Measurements from ENCODE around the gene DNAJC1. TPM values are rescaled to one million over a fixed set of nuclear protein-coding genes. Genes with fewer than 3 reads are reported as not detected.

DNAJC1 gene
- total and polyA plus RNA-seq, 10 of the 15 experiments (the other 5 are each of a cell fraction or from before 2014, with no cell fraction given), result 2.5 to 39.3 (median 20.4) TPM

GRCh38 chr10:21950566-21950965 is 53.0 kb downstream of the DNAJC1 start:
- FAIRE-seq (no peak), ATAC-seq (no peak), DNase-seq (ENCODE audit: low read depth, low spot score) (no peak)
- H3K4me1 ChIP-seq (ENCODE audit: control insufficient read depth, insufficient read depth, low read length), result peaks cover 12% of the 10 kb centered on the region
- no peak overlapping the region for H2AFZ ChIP-seq (ENCODE audit: control insufficient read depth, low read depth, low read length)
- ChIA-PET CTCF (interaction anchor here (4.4 kb wide), 1 partner anchor 455 kb away, joined by 20 read pairs; no protein-coding TSS in a partner anchor), RAD21 (ENCODE audit: unreplicated experiment) (no interaction called here), POLR2A (no interaction called here), SMC1A (ENCODE audit: uncharacterized antibody, unreplicated experiment) (interaction anchor here (0.9 to 2.2 kb wide), 3 partner anchors 18 to 432 kb away, joined by 3 to 5 read pairs (median 4); no protein-coding TSS in a partner anchor)
- H3K4me2 ChIP-seq (ENCODE audit: control insufficient read depth, insufficient read depth), result no peak overlapping the region
- no peaks in the 10 kb centered on the region for H3K36me3 ChIP-seq (ENCODE audit: control insufficient read depth in 2 of 2, insufficient read depth in 2 of 2, low read length in 1 of 2)
- no peaks in the 10 kb centered on the region for H3K27me3 ChIP-seq (replicated peaks in 1 of 2; ENCODE audit: control insufficient read depth in 2 of 2, insufficient read depth in 2 of 2, low read length in 1 of 2)
- no peaks in the 10 kb centered on the region; the same call in 1 of the 2 replicates for H3K79me2 ChIP-seq (ENCODE audit: control insufficient read depth, insufficient read depth, low read length)
- no peak overlapping the region for H3K4me3 ChIP-seq
- H3K9me3 ChIP-seq (replicated peaks; ENCODE audit: control insufficient read depth, insufficient read depth, low read length), result no peaks in the 10 kb centered on the region
- in situ Hi-C loops (cut with MboI) (loop anchor here (25.0 kb wide), 1 partner anchor 863 kb away; no protein-coding TSS in a partner anchor), intact Hi-C loops (cut with micrococcal nuclease; ENCODE audit: unreplicated experiment) (loop anchor here (5.0 kb wide), 4 partner anchors 213 to 873 kb away; no protein-coding TSS in a partner anchor)
- no TSS peak for BruUV-seq (replicated peaks)
- WGBS (ENCODE audit: insufficient coverage, insufficient replicate concordance, low lambda C conversion rate, missing lambda C conversion rate), result 96% methylated on average over 2 of the region's 2 CpGs
- no peak overlapping the region for H3K9ac ChIP-seq (ENCODE audit: control insufficient read depth, insufficient read depth, low read length)
- H3K27ac ChIP-seq (ENCODE audit: control insufficient read depth, insufficient read depth), result no peak overlapping the region
- H4K20me1 ChIP-seq (ENCODE audit: control insufficient read depth, insufficient read depth), result no peaks in the 10 kb centered on the region
- TF ChIP-seq RUNX3 (IDR thresholded peaks at IDR 0.05; ENCODE audit: low read length), result no peak
- no peak for TF ChIP-seq SMAD5 (IDR thresholded peaks at IDR 0.05; ENCODE audit: low read depth)
- TF ChIP-seq CHD2 (IDR thresholded peaks at IDR 0.05; ENCODE audit: borderline replicate concordance, low read depth, low read length), result no peak
- no peak for TF ChIP-seq ZNF217 (IDR thresholded peaks at IDR 0.05)
- no peak for TF ChIP-seq TBL1XR1 (IDR thresholded peaks at IDR 0.05; ENCODE audit: low read depth, low read length)
- no peak for TF ChIP-seq CTCF (IDR thresholded peaks at IDR 0.05 in 2 of 3, conservative IDR thresholded peaks at IDR 0.05 in 1 of 3; ENCODE audit: control insufficient read depth in 2 of 3, extremely low read depth in 1 of 3, insufficient read depth in 1 of 3, low read depth in 3 of 3, low read length in 3 of 3)
- TF ChIP-seq BCL3 (IDR thresholded peaks at IDR 0.05; ENCODE audit: borderline replicate concordance, insufficient read depth, low read depth, low read length, poor library complexity, severe bottlenecking), result no peak
- TF ChIP-seq PBX3 (IDR thresholded peaks at IDR 0.05; ENCODE audit: insufficient replicate concordance, low read depth, low read length), result no peak
- TF ChIP-seq USF1 (IDR thresholded peaks at IDR 0.05; ENCODE audit: borderline replicate concordance, extremely low read length, insufficient read depth, low read depth, low read length), result no peak
- no peak for TF ChIP-seq ZBED1 (IDR thresholded peaks at IDR 0.05; ENCODE audit: borderline replicate concordance)
- TF ChIP-seq POLR2AphosphoS2 (IDR thresholded peaks at IDR 0.05; ENCODE audit: low read depth, low read length), result no peak
- no peak for TF ChIP-seq IRF3 (IDR thresholded peaks at IDR 0.05)
- TF ChIP-seq SMC3 (IDR thresholded peaks at IDR 0.05; ENCODE audit: borderline replicate concordance, low read length), result no peak
- TF ChIP-seq E2F4 (IDR thresholded peaks at IDR 0.05; ENCODE audit: low read depth, low read length), result no peak
- TF ChIP-seq MEF2A (IDR thresholded peaks at IDR 0.05; ENCODE audit: insufficient read depth, low read depth, low read length), result no peak
- TF ChIP-seq BMI1 (IDR thresholded peaks at IDR 0.05; ENCODE audit: borderline replicate concordance), result no peak

All from GM12878 (cell line).